Mesothelial cell of epicardium (in vitro differentiated cells): ENCODE measurements around the gene FRMD1. TPM values are rescaled to one million over a fixed set of nuclear protein-coding genes. Genes with fewer than 3 reads are reported as not detected.

Experiments used
- DNase-seq, 2 experiments: peaks; one replicate each; pipeline ENCODE4 v3.0.0; 2021; ENCODE audit warnings: low spot score in 2 of 2; ENCODE audit not compliant: unreplicated experiment in 2 of 2
- H3K27ac Mint-ChIP-seq: 2 replicates; pipeline ENCODE4 v1.8.0; 2021; ENCODE audit warnings: mixed read lengths
- H3K27me3 Mint-ChIP-seq: 2 replicates; pipeline ENCODE4 v1.8.0; 2021; ENCODE audit warnings: low read depth, mixed read lengths
- H3K36me3 Mint-ChIP-seq: 2 replicates; pipeline ENCODE4 v1.8.0; 2021; ENCODE audit warnings: mixed read lengths
- H3K4me1 Mint-ChIP-seq: 2 replicates; pipeline ENCODE4 v1.8.0; 2021; ENCODE audit warnings: mixed read lengths
- H3K4me3 Mint-ChIP-seq: 2 replicates; pipeline ENCODE4 v1.8.0; 2021; ENCODE audit warnings: mild to moderate bottlenecking, moderate library complexity, mixed read lengths
- H3K9me3 Mint-ChIP-seq: 2 replicates; pipeline ENCODE4 v1.8.0; 2021; ENCODE audit warnings: mixed read lengths
- CTCF ChIP-seq: fragments of 200-600 bp; sonication (generic); IDR thresholded peaks from one replicate; pipeline ENCODE4 v1.5.0; 2021; ENCODE audit warnings: antibody characterized with exemption; ENCODE audit not compliant: unreplicated experiment
- total RNA-seq: library from RNA; stranded (reverse); gene quantifications from 3 replicates; pipeline ENCODE4 v1.2.1, GENCODE V29; 2021

FRMD1 gene
- total RNA-seq, 1 donor from 2014 or later, result not detected

GRCh38 chr6:168071620-168072019 lies 7.4 kb downstream of the FRMD1 start:
- Mint-ChIP-seq H3K27ac (no peak overlapping the region), H3K27me3 (peaks cover 3% of the 10 kb centered on the region), H3K36me3 (no peaks in the 10 kb centered on the region), H3K4me1 (no peaks in the 10 kb centered on the region), H3K4me3 (no peak overlapping the region), H3K9me3 (no peaks in the 10 kb centered on the region)
- no peak for TF ChIP-seq CTCF
- DNase-seq, result no peak

GRCh38 chr6:168070804-168071203 lies 8.2 kb downstream of the FRMD1 start:
- no peak overlapping the region for H3K4me3 Mint-ChIP-seq
- H3K9me3 Mint-ChIP-seq, result no peaks in the 10 kb centered on the region
- no peaks in the 10 kb centered on the region for H3K27me3 Mint-ChIP-seq
- DNase-seq, result no peak
- H3K27ac Mint-ChIP-seq, result no peak overlapping the region
- TF ChIP-seq CTCF, result no peak
- no peaks in the 10 kb centered on the region for H3K36me3 Mint-ChIP-seq
- no peaks in the 10 kb centered on the region for H3K4me1 Mint-ChIP-seq

GRCh38 chr6:168067081-168067759 lies 11.8 kb downstream of the FRMD1 start:
- no peak for DNase-seq
- H3K36me3 Mint-ChIP-seq, result no peaks in the 10 kb centered on the region
- no peak for TF ChIP-seq CTCF
- no peaks in the 10 kb centered on the region for H3K4me1 Mint-ChIP-seq
- no peaks in the 10 kb centered on the region for H3K9me3 Mint-ChIP-seq
- no peak overlapping the region for H3K27ac Mint-ChIP-seq
- H3K27me3 Mint-ChIP-seq, result no peaks in the 10 kb centered on the region
- no peak overlapping the region for H3K4me3 Mint-ChIP-seq

- Mint-ChIP-seq H3K36me3 (no peaks in the 10 kb centered on the region), H3K9me3 (no peaks in the 10 kb centered on the region), H3K4me1 (no peaks in the 10 kb centered on the region), H3K27me3 (no peaks in the 10 kb centered on the region), H3K27ac (no peak overlapping the region), H3K4me3 (no peak overlapping the region)
- TF ChIP-seq CTCF, result no peak
- DNase-seq, result no peak
Observed at GRCh38 chr6:168064226-168064807, 14.7 kb downstream of the FRMD1 start.

GRCh38 chr6:168063431-168063830 lies 15.6 kb downstream of the FRMD1 start:
- no peak for TF ChIP-seq CTCF
- no peaks in the 10 kb centered on the region for H3K36me3 Mint-ChIP-seq
- no peaks in the 10 kb centered on the region for H3K27me3 Mint-ChIP-seq
- H3K4me3 Mint-ChIP-seq, result no peak overlapping the region
- H3K9me3 Mint-ChIP-seq, result no peaks in the 10 kb centered on the region
- H3K27ac Mint-ChIP-seq, result no peak overlapping the region
- no peak for DNase-seq
- no peaks in the 10 kb centered on the region for H3K4me1 Mint-ChIP-seq
